GM18951 (cell line): ENCODE results near the gene ASAP3.

ENCODE experiments used
- POLR2A ChIP-seq: IDR thresholded peaks from 4 replicates; pipeline ENCODE4 v1.6.1; 2011; ENCODE audit warnings: mild to moderate bottlenecking; ENCODE audit not compliant: insufficient read length, insufficient read depth; ENCODE audit errors: extremely low read depth
- in situ Hi-C: fragments of 300-500 bp; cut with MboI; formaldehyde crosslinking; loops from one replicate; pipeline ENCODE4 v1.12.0; 2022; ENCODE audit warnings: low sequenced_read_pairs, mixed read lengths, inconsistent platforms; ENCODE audit not compliant: unreplicated experiment

ASAP3 gene

GRCh38 chr1:23403735-23404486, 80.1 kb downstream of the ASAP3 start:
- no peak for TF ChIP-seq POLR2A
- in situ Hi-C loops = no loop called here

- in situ Hi-C loops = no loop called here
- no peak for TF ChIP-seq POLR2A
Observed at GRCh38 chr1:23403355-23403734, 80.6 kb downstream of the ASAP3 start.

GRCh38 chr1:23403038-23403336, 81.0 kb downstream of the ASAP3 start:
- in situ Hi-C loops = no loop called here
- TF ChIP-seq POLR2A = no peak

- no peak for TF ChIP-seq POLR2A
- in situ Hi-C loops = no loop called here
Observed at GRCh38 chr1:23402286-23403037, 81.5 kb downstream of the ASAP3 start.

- no peak for TF ChIP-seq POLR2A
- in situ Hi-C loops = no loop called here
Observed at GRCh38 chr1:23401313-23401712, 82.7 kb downstream of the ASAP3 start.

- in situ Hi-C loops = no loop called here
- no peak for TF ChIP-seq POLR2A
Observed at GRCh38 chr1:23400324-23401114, 83.5 kb downstream of the ASAP3 start.

- in situ Hi-C loops = no loop called here
Observed at GRCh38 chr1:23399229-23399628, 84.8 kb downstream of the ASAP3 start.

GRCh38 chr1:23397908-23398307, 86.1 kb downstream of the ASAP3 start:
- in situ Hi-C loops = no loop called here
- no peak for TF ChIP-seq POLR2A

More at GRCh38 chr1:23399229-23399628, 84.8 kb downstream of the ASAP3 start:
- no peak for TF ChIP-seq POLR2A

- in situ Hi-C loops = no loop called here
- no peak for TF ChIP-seq POLR2A
Observed at GRCh38 chr1:23396380-23396779, 87.6 kb downstream of the ASAP3 start.

- in situ Hi-C loops = no loop called here
- no peak for TF ChIP-seq POLR2A
Observed at GRCh38 chr1:23395849-23396248, 88.1 kb downstream of the ASAP3 start.

GRCh38 chr1:23395154-23395724, 88.7 kb downstream of the ASAP3 start:
- no peak for TF ChIP-seq POLR2A
- in situ Hi-C loops = no loop called here

GRCh38 chr1:23394684-23395083, 89.3 kb downstream of the ASAP3 start:
- in situ Hi-C loops = no loop called here
- TF ChIP-seq POLR2A = no peak

- in situ Hi-C loops = no loop called here
- TF ChIP-seq POLR2A = no peak
Observed at GRCh38 chr1:23394181-23394580, 89.8 kb downstream of the ASAP3 start.

- in situ Hi-C loops = no loop called here
- TF ChIP-seq POLR2A = no peak
Observed at GRCh38 chr1:23393706-23394105, 90.3 kb downstream of the ASAP3 start.
